ENCODE data around the gene EPN1.

EPN1 gene

GRCh38 chr19:55652311-55653128, 22.5 kb upstream of the EPN1 start:
- no peak for TF ChIP-seq CTCF (IDR thresholded peaks at IDR 0.05; ENCODE audit: low read depth, low read length)
- no peak for DNase-seq (ENCODE audit: extremely low read depth, low read depth)

GRCh38 chr19:55653651-55654322, 21.2 kb upstream of the EPN1 start:
- TF ChIP-seq CTCF (IDR thresholded peaks at IDR 0.05; ENCODE audit: low read depth, low read length) = peak; percentile 100
- peak; percentile 99 for DNase-seq (ENCODE audit: extremely low read depth, low read depth)

GRCh38 chr19:55654323-55654867, 20.6 kb upstream of the EPN1 start:
- no peak for TF ChIP-seq CTCF (IDR thresholded peaks at IDR 0.05; ENCODE audit: low read depth, low read length)
- DNase-seq (ENCODE audit: extremely low read depth, low read depth) = peak; percentile 98

GRCh38 chr19:55654868-55655647, 20.0 kb upstream of the EPN1 start, which contains the start of gene U2AF2:
Gene U2AF2 (plus strand): TSS chr19:55655035. CDS start chr19:55655105, 70 bp downstream.
- peak; percentile 80 for DNase-seq (ENCODE audit: extremely low read depth, low read depth)
- TF ChIP-seq CTCF (IDR thresholded peaks at IDR 0.05; ENCODE audit: low read depth, low read length) = no peak

- no peak for TF ChIP-seq CTCF (IDR thresholded peaks at IDR 0.05; ENCODE audit: low read depth, low read length)
- no peak for DNase-seq (ENCODE audit: extremely low read depth, low read depth)
Measured at GRCh38 chr19:55655648-55656040, 19.4 kb upstream of the EPN1 start.

GRCh38 chr19:55656552-55656951, 18.5 kb upstream of the EPN1 start:
- no peak for TF ChIP-seq CTCF (IDR thresholded peaks at IDR 0.05; ENCODE audit: low read depth, low read length)
- DNase-seq (ENCODE audit: extremely low read depth, low read depth) = no peak
